Heart right ventricle (tissue), 16 donors: ENCODE results near the gene ATRX. TPM values are rescaled to one million over a fixed set of nuclear protein-coding genes. Genes with fewer than 3 reads are reported as not detected.

Source experiments
- ATAC-seq, 8 donors: fragments of 200-7000 bp; cut with Tn5 transposase; one replicate each; pipeline ENCODE4 v1.9.1; 2020; ENCODE audit warnings: mild to moderate bottlenecking in 8 of 8, moderate library complexity in 8 of 8, moderate number of reproducible peaks in 1 of 8
- DNase-seq, 2 donors: peaks; one replicate each; pipeline ENCODE4 v3.0.0-alpha.2; 2020
- H3K27ac ChIP-seq, 10 donors: fragments of 200-600 bp; sonication (generic) in 2 of 10; one replicate each; pipeline versions ENCODE4 v1.5.0 to v1.8.0; 2020 to 2022; ENCODE audit warnings: mild to moderate bottlenecking in 3 of 10
- H3K27me3 ChIP-seq, 7 donors: fragments of 200-600 bp; one replicate each; pipeline ENCODE4 v1.8.0; 2021 to 2022; ENCODE audit warnings: mild to moderate bottlenecking in 2 of 7
- H3K36me3 ChIP-seq, 9 donors: fragments of 200-600 bp; sonication (generic) in 1 of 9; one replicate each; pipeline versions ENCODE4 v1.5.0 to v1.8.0; 2020 to 2022; ENCODE audit warnings: mild to moderate bottlenecking in 2 of 9
- H3K4me1 ChIP-seq, 9 donors: fragments of 200-600 bp; sonication (generic) in 1 of 9; one replicate each; pipeline versions ENCODE4 v1.5.0 to v1.8.0; 2020 to 2022; ENCODE audit warnings: mild to moderate bottlenecking in 4 of 9
- H3K4me3 ChIP-seq, 10 donors: fragments of 200-600 bp; sonication (generic) in 2 of 10; one replicate each; pipeline versions ENCODE4 v1.5.0 to v1.8.0; 2020 to 2022; ENCODE audit warnings: mild to moderate bottlenecking in 7 of 10, moderate library complexity in 2 of 10
- H3K9me3 ChIP-seq, 11 donors: fragments of 200-600 bp in 10 of 11; sonication (generic) in 2 of 11; one replicate each; pipeline versions ENCODE4 v1.5.0 to v1.8.0; 2013 to 2022; ENCODE audit warnings: mild to moderate bottlenecking in 2 of 11, control low read depth in 1 of 11, moderate library complexity in 1 of 11
- WGBS, 2 donors: extraction: QIAGEN DNeasy Blood & Tissue Kit; methylation state at CpG; one replicate each; pipeline ENCODE4 v1.1.7; 2013; ENCODE audit warnings: inconsistent platforms in 1 of 2; 5-methylcytosine and 5-hydroxymethylcytosine counted together
- intact Hi-C, 10 donors: fragments of 100-400 bp; cut with DNase I; formaldehyde crosslinking; loops; one replicate each; pipeline versions ENCODE4 v1.11.1 to v1.14.2; 2022
- polyA plus RNA-seq, 2 donors: library from polyadenylated mRNA; stranded (reverse); fragments of 200-250 nt; gene quantifications; one replicate each; pipeline ENCODE4 v1.2.3, GENCODE V29; 2013
- total RNA-seq, 10 donors: library from RNA; stranded (reverse); fragmentation: NEBNext Ultra II Directional in 3 of 10; extraction: Animal tissue kit (Norgen Biotek cat#: 25700) in 3 of 10; gene quantifications; one replicate each; pipeline versions ENCODE4 v1.2.1 to v1.2.4, GENCODE V29; 2021 to 2023
- TF ChIP-seq, protein P1 (sequence below), 9 donors: fragments of 200-600 bp; sonication (generic) in 2 of 9; IDR thresholded peaks; one replicate each; pipeline versions ENCODE4 v1.5.0 to v1.8.0; 2021 to 2022; ENCODE audit warnings: antibody characterized with exemption in 9 of 9, mild to moderate bottlenecking in 5 of 9, moderate library complexity in 1 of 9
- donor health status: Arrhythmogenic right ventricular cardiomyopathy.
- donor health status: ischemic (EF 13 %, LVEDD 7.1; RV severe dilation, severe dysfunction).
- donor health status: healthy with polysubstance abuse.
- donor health status: DM: no; HTN: yes; CAD: no.
- donor health status: DM: no; HTN: no; CAD: no.
- donor health status: ischemic (EF 25% LVEDD 6.9; RV normal size, moderate dysfunction).
- donor health status: ischemic (EF 25% LVEDD 5.7; RV mildly dilated, moderate dysfunction).
- donor health status: healthy.
- donor health status: DM: yes; HTN: yes; CAD: no.
- donor health status: Ischemic cardiomyopathy.
- donor health status: ischemic (EF 35%, LVEDD 5.7; RV mildly dilated, moderate dysfunction).
- donor health status: nonischemic (EF 11% LVEDD 7.7; RV severe dilation, severe dysfunction).
- donor health status: DM: yes; HTN: yes; CAD: no.
- donor health status: PGD.
- donor health status: ischemic (EF 29% LVEDD 5.4; RV normal size, mild dysfunction).
- donor health status: nonischemic (EF 23%, LVEDD 6.1; RV moderate dilation, normal function).

The ATRX gene
- total and polyA plus RNA-seq, 12 donors, result 8.1 to 107 (median 88.6) TPM

DNA sequence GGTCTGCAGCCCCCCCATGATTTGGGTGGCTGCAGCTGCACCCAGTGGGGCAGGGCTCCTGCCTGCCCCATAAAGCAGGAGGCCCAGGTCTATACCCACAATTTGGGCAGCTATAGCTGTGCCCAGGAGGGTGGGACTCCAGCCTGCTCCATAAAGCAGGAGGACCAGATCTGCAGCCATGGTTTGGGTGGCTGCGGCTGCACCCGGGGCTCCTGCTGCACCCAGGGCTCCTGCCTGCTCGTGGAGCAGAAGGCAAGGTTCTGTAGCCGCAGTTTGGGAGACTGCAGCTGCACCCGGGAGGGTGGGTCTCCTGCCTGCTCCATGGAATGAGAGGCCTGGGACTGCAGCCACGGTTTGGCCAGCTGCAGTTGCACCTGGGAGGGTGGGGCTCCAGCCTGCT, 81.1 kb downstream of the ATRX start:
- H3K27ac ChIP-seq, result no peak overlapping the region
- H3K9me3 ChIP-seq, result no peaks in the 10 kb centered on the region
- intact Hi-C loops, result no loop called here
- ATAC-seq (no peak), DNase-seq (no peak)
- TF ChIP-seq, protein P1, sequence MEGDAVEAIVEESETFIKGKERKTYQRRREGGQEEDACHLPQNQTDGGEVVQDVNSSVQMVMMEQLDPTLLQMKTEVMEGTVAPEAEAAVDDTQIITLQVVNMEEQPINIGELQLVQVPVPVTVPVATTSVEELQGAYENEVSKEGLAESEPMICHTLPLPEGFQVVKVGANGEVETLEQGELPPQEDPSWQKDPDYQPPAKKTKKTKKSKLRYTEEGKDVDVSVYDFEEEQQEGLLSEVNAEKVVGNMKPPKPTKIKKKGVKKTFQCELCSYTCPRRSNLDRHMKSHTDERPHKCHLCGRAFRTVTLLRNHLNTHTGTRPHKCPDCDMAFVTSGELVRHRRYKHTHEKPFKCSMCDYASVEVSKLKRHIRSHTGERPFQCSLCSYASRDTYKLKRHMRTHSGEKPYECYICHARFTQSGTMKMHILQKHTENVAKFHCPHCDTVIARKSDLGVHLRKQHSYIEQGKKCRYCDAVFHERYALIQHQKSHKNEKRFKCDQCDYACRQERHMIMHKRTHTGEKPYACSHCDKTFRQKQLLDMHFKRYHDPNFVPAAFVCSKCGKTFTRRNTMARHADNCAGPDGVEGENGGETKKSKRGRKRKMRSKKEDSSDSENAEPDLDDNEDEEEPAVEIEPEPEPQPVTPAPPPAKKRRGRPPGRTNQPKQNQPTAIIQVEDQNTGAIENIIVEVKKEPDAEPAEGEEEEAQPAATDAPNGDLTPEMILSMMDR (IDR thresholded peaks at IDR 0.05), result no peak
- H3K27me3 ChIP-seq, result no peaks in the 10 kb centered on the region
- H3K4me1 ChIP-seq, result peaks cover 0 to 5% (median 0%) of the 10 kb centered on the region in 9 donors
- H3K4me3 ChIP-seq, result no peak overlapping the region
- 98 to 100% methylated on average over 6 of the region's 6 CpGs for WGBS, 2 donors
- H3K36me3 ChIP-seq, result peaks cover 0 to 22% (median 0%) of the 10 kb centered on the region in 9 donors

DNA sequence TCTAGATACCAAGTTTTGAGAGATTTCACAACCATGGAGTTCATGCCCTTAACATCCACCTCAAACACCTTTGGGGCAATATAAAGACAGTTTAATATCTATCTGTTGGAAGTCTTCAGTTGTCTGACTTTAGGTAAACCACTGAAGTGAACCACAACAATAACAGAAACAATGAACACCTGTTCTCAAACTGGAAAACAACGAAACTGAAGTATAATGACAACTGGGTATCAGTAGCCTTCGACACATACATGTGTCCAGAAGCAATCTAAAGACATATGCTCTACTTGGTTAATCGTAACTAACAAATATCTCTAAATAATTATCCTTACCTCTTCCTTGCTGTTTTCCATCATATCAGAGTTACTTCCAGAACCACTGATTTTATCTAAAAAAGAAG, 87.8 kb downstream of the ATRX start:
- 84 to 93% methylated on average over 3 of the region's 3 CpGs for WGBS, 2 donors

DNA sequence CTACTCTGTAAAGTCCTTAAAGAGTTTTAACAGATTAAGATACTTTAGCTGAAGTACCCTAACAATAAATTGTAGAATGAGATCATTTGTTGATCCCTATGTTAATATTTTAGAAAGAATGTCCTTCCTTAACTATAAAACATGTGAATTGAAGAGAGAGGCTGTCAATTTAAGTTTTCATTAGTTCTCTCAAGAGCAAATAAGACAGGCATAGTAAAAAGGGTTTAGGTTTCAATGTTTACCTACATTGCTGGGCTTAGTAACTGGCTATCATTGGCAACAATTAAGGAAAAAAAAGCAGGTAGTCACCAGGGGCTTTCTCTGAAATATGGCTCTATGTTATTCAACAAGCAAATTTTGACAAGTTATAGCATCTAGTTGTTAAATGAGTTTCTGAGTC, 91.5 kb downstream of the ATRX start:
- DNase-seq, result no peak
- Histone ChIP-seq H3K9me3 (no peaks in the 10 kb centered on the region), H3K27me3 (no peaks in the 10 kb centered on the region), H3K4me1 (peaks cover 0 to 7% (median 0%) of the 10 kb centered on the region in 9 donors), H3K36me3 (peaks cover 0 to 56% (median 5%) of the 10 kb centered on the region in 9 donors), H3K27ac (no peak overlapping the region), H3K4me3 (no peak overlapping the region)
- TF ChIP-seq, protein P1 (IDR thresholded peaks at IDR 0.05), result no peak
- intact Hi-C loops, result no loop called here
- ATAC-seq, result no peak

More for the DNA sequence above, 87.8 kb downstream of the ATRX start:
- Histone ChIP-seq H3K27ac (no peak overlapping the region), H3K4me1 (peaks cover 0 to 10% (median 0%) of the 10 kb centered on the region in 9 donors), H3K36me3 (peaks cover 0 to 38% (median 5%) of the 10 kb centered on the region in 9 donors), H3K27me3 (no peaks in the 10 kb centered on the region), H3K9me3 (no peaks in the 10 kb centered on the region), H3K4me3 (no peak overlapping the region)
- TF ChIP-seq, protein P1 (IDR thresholded peaks at IDR 0.05), result no peak
- no peak for ATAC-seq
- intact Hi-C loops, result no loop called here
- DNase-seq, result no peak

DNA sequence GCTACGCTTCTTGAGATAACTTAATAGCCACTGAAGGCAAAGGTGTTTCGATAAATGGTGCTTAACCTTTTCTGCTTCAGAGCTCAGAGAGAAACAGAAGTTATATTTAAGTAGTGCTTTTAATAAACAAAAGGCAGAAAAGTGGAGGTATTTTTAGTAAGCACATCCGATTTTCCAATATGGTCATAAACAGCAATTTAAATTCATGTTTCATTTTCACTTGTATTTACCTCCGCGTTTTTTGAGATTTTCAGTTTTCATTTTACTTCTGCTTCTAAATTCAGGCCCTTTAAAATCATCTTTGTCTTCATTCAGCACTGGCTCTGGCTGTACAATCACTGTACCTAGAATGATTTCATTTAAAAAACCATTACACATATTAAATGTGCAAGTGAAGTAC, 92.4 kb downstream of the ATRX start:
- intact Hi-C loops, result no loop called here
- H3K27me3 ChIP-seq, result no peaks in the 10 kb centered on the region
- peaks cover 0 to 7% (median 0%) of the 10 kb centered on the region in 9 donors for H3K4me1 ChIP-seq
- ATAC-seq (no peak), DNase-seq (no peak)
- H3K27ac ChIP-seq, result no peak overlapping the region
- H3K9me3 ChIP-seq, result no peaks in the 10 kb centered on the region
- 71 to 87% methylated on average over 5 of the region's 5 CpGs for WGBS, 2 donors
- TF ChIP-seq, protein P1 (IDR thresholded peaks at IDR 0.05), result no peak
- no peak overlapping the region for H3K4me3 ChIP-seq
- peaks cover 0 to 60% (median 5%) of the 10 kb centered on the region in 9 donors for H3K36me3 ChIP-seq
